HCEC 1CT (cell line): ENCODE measurements around the gene TLCD3B.

Source experiments
- DNase-seq: peaks from one replicate; pipeline ENCODE4 v3.0.0-alpha.2; 2017

Gene TLCD3B

GRCh38 chr16:30003670-30004423 is 27.2 kb downstream of the TLCD3B start:
- no peak for DNase-seq

- no peak for DNase-seq
Observed at GRCh38 chr16:30002614-30003346, 28.3 kb downstream of the TLCD3B start.

- no peak for DNase-seq
Observed at GRCh38 chr16:30000735-30001631, 30.1 kb downstream of the TLCD3B start.

- no peak for DNase-seq
Observed at GRCh38 chr16:29999605-30000004, 31.5 kb downstream of the TLCD3B start.

GRCh38 chr16:29996766-29997250 is 34.3 kb downstream of the TLCD3B start:
- DNase-seq: no peak

- DNase-seq: peak; percentile 97
Observed at GRCh38 chr16:29995911-29996765, 34.9 kb downstream of the TLCD3B start, which contains the start of gene INO80E. TSS of gene INO80E (plus strand) at chr16:29996241. CDS start at chr16:29996311, 70 bp downstream.

- DNase-seq: peak; percentile 71
Observed at GRCh38 chr16:29995324-29995910, 35.7 kb downstream of the TLCD3B start, which contains the start of gene HIRIP3. TSS of gene HIRIP3 (minus strand) at chr16:29995617. CDS start at chr16:29995605, 12 bp downstream.

- peak; percentile 18 for DNase-seq
Observed at GRCh38 chr16:29994600-29995323, 36.3 kb downstream of the TLCD3B start.

- DNase-seq: no peak
Observed at GRCh38 chr16:29993903-29994599, 37.0 kb downstream of the TLCD3B start.

- no peak for DNase-seq
Observed at GRCh38 chr16:29993191-29993902, 37.7 kb downstream of the TLCD3B start.

GRCh38 chr16:29992344-29992967 is 38.6 kb downstream of the TLCD3B start:
- DNase-seq: no peak

GRCh38 chr16:29991571-29991904 is 39.5 kb downstream of the TLCD3B start:
- DNase-seq: no peak

- no peak for DNase-seq
Observed at GRCh38 chr16:29990883-29991570, 40.0 kb downstream of the TLCD3B start.

- DNase-seq: no peak
Observed at GRCh38 chr16:29990034-29990433, 41.0 kb downstream of the TLCD3B start.

GRCh38 chr16:29989111-29989858 is 41.8 kb downstream of the TLCD3B start:
- no peak for DNase-seq

GRCh38 chr16:29988346-29989075 is 42.6 kb downstream of the TLCD3B start:
- DNase-seq: no peak
